MCF 10A (cell line): Measurements from ENCODE around the gene CCDC121. TPM values are rescaled to one million over a fixed set of nuclear protein-coding genes. Genes with fewer than 3 reads are reported as not detected.
"Not testable (repeated sequence)": the region's sequence is repeated elsewhere in the genome, so short reads cannot be mapped to it uniquely, and the experiment has no call there.

Source experiments
- BruUV-seq: library from RNA; stranded (reverse); fragments of 400-500 nt; replicated peaks from 2 replicates; lab custom pipeline; 2021; lab: Mats Ljungman, UMichigan
- CTCF ChIA-PET: fragments of 300-600 bp; sonication (Branson Sonifier 250); formaldehyde crosslinking; extraction: SDS; loops from one replicate; lab custom pipeline; 2021; ENCODE audit warnings: antibody characterized with exemption, inconsistent platforms; lab: Yijun Ruan, JAX
- POLR2A ChIA-PET: fragments of 300-600, 350-650 bp; sonication (Branson Sonifier 250); formaldehyde crosslinking; extraction: SDS; loops from one replicate; lab custom pipeline; 2020; ENCODE audit warnings: antibody characterized with exemption, inconsistent platforms; lab: Yijun Ruan, JAX
- DNase-seq: peaks from one replicate; pipeline ENCODE4 v3.0.0-alpha.2; 2018; ENCODE audit not compliant: unreplicated experiment
- H3K27ac Mint-ChIP-seq: one replicate; pipeline ENCODE4 v1.8.0; 2022; ENCODE audit warnings: mild to moderate bottlenecking, low read depth, mixed read lengths; ENCODE audit not compliant: unreplicated experiment
- H3K27me3 Mint-ChIP-seq: one replicate; pipeline ENCODE4 v1.8.0; 2022; ENCODE audit warnings: mixed read lengths; ENCODE audit not compliant: insufficient read depth, unreplicated experiment
- H3K36me3 Mint-ChIP-seq: one replicate; pipeline ENCODE4 v1.8.0; 2022; ENCODE audit warnings: mild to moderate bottlenecking, moderate library complexity, mixed read lengths; ENCODE audit not compliant: insufficient read depth, unreplicated experiment
- H3K4me1 Mint-ChIP-seq: one replicate; pipeline ENCODE4 v1.8.0; 2022; ENCODE audit warnings: mixed read lengths; ENCODE audit not compliant: insufficient read depth, unreplicated experiment
- H3K4me3 Mint-ChIP-seq: one replicate; pipeline ENCODE4 v1.8.0; 2022; ENCODE audit warnings: mild to moderate bottlenecking, moderate library complexity, mixed read lengths; ENCODE audit not compliant: unreplicated experiment
- H3K9me3 Mint-ChIP-seq: one replicate; pipeline ENCODE4 v1.8.0; 2022; ENCODE audit warnings: mixed read lengths; ENCODE audit not compliant: unreplicated experiment
- CTCF ChIP-seq: fragments of 200-600 bp; IDR thresholded peaks from one replicate; pipeline ENCODE4 v1.8.0; 2022; ENCODE audit warnings: antibody characterized with exemption, mild to moderate bottlenecking; ENCODE audit not compliant: unreplicated experiment
- intact Hi-C: fragments of 100-400 bp; cut with micrococcal nuclease; formaldehyde crosslinking; loops from 2 replicates; pipeline ENCODE4 v1.14.1; 2022
- total RNA-seq: library from RNA; stranded (reverse); gene quantifications from 2 replicates; pipeline ENCODE4 v1.2.3, GENCODE V29; 2022

CCDC121 gene
- total RNA-seq, 1 experiment from 2014 or later: 0.61 TPM

GRCh38 chr2:27638709-27639108 is 9.9 kb upstream of the CCDC121 start:
- H3K9me3 Mint-ChIP-seq: no peaks in the 10 kb centered on the region
- ChIA-PET CTCF (no interaction called here), POLR2A (interaction anchor here (0.6 to 1.0 kb wide), 2 partner anchors 19 to 43 kb away, joined by 3 read pairs; no protein-coding TSS in a partner anchor)
- H3K4me3 Mint-ChIP-seq: no peak overlapping the region
- no TSS peak for BruUV-seq
- H3K27ac Mint-ChIP-seq: no peak overlapping the region
- intact Hi-C loops: no loop called here
- TF ChIP-seq CTCF: no peak
- peaks cover 78% of the 10 kb centered on the region for H3K36me3 Mint-ChIP-seq
- no peaks in the 10 kb centered on the region for H3K4me1 Mint-ChIP-seq
- H3K27me3 Mint-ChIP-seq: no peaks in the 10 kb centered on the region
- DNase-seq: no peak

GRCh38 chr2:27638037-27638637 is 9.3 kb upstream of the CCDC121 start:
- Mint-ChIP-seq H3K27me3 (no peaks in the 10 kb centered on the region), H3K36me3 (peaks cover 79% of the 10 kb centered on the region), H3K9me3 (no peaks in the 10 kb centered on the region), H3K4me1 (no peaks in the 10 kb centered on the region), H3K4me3 (no peak overlapping the region), H3K27ac (no peak overlapping the region)
- DNase-seq: no peak
- BruUV-seq: no TSS peak
- ChIA-PET POLR2A (interaction anchor here (1.0 kb wide), 1 partner anchor 19 kb away, joined by 3 read pairs; no protein-coding TSS in a partner anchor), CTCF (interaction anchor here (0.6 kb wide), 1 partner anchor 9 kb away, joined by 3 read pairs; the partner anchor contains the start of genes CCDC121 and GPN1)
- intact Hi-C loops: no loop called here
- no peak for TF ChIP-seq CTCF

- H3K27ac Mint-ChIP-seq: no peak overlapping the region
- peak; percentile 8 for DNase-seq
- no peaks in the 10 kb centered on the region for H3K27me3 Mint-ChIP-seq
- ChIA-PET CTCF (no interaction called here), POLR2A (interaction anchor here (0.6 to 1.3 kb wide), 2 partner anchors 8 to 9 kb away, joined by 3 to 4 read pairs; partner anchors contain the start of genes CCDC121 and GPN1)
- no peak for TF ChIP-seq CTCF
- H3K36me3 Mint-ChIP-seq: peaks cover 80% of the 10 kb centered on the region
- H3K4me3 Mint-ChIP-seq: no peak overlapping the region
- H3K9me3 Mint-ChIP-seq: no peaks in the 10 kb centered on the region
- no peaks in the 10 kb centered on the region for H3K4me1 Mint-ChIP-seq
- no TSS peak for BruUV-seq
- intact Hi-C loops: no loop called here
Observed at GRCh38 chr2:27636766-27637165, 8.0 kb upstream of the CCDC121 start.

GRCh38 chr2:27634291-27634690 is 5.5 kb upstream of the CCDC121 start:
- BruUV-seq: no TSS peak
- H3K27ac Mint-ChIP-seq: peak overlapping the region; percentile 78
- H3K9me3 Mint-ChIP-seq: no peaks in the 10 kb centered on the region
- no peak overlapping the region for H3K4me3 Mint-ChIP-seq
- intact Hi-C loops: no loop called here
- no peak for TF ChIP-seq CTCF
- H3K27me3 Mint-ChIP-seq: no peaks in the 10 kb centered on the region
- ChIA-PET POLR2A (interaction anchor here (0.7 kb wide), 1 partner anchor 227 kb away, joined by 3 read pairs; no protein-coding TSS in a partner anchor), CTCF (interaction anchor here (0.6 kb wide), 1 partner anchor 842 kb away, joined by 5 read pairs; no protein-coding TSS in a partner anchor)
- no peaks in the 10 kb centered on the region for H3K4me1 Mint-ChIP-seq
- DNase-seq: no peak
- peaks cover 72% of the 10 kb centered on the region for H3K36me3 Mint-ChIP-seq

- peaks cover 17% of the 10 kb centered on the region for H3K4me1 Mint-ChIP-seq
- POLR2A ChIA-PET: interaction anchor here (1.5 kb wide), 2 partner anchors 20 to 38 kb away, joined by 3 read pairs; no protein-coding TSS in a partner anchor
- intact Hi-C loops, H3K4me3 Mint-ChIP-seq, BruUV-seq, H3K9me3 Mint-ChIP-seq, CTCF ChIA-PET, H3K27ac Mint-ChIP-seq, DNase-seq, H3K27me3 Mint-ChIP-seq: not testable (repeated sequence)
- H3K36me3 Mint-ChIP-seq: peaks cover 51% of the 10 kb centered on the region
Observed at GRCh38 chr2:27630257-27630656, 1.4 kb upstream of the CCDC121 start.
